Prostate gland (tissue), 2 donors: Measurements from ENCODE around the gene NLRP2B.

ENCODE experiments used
- CTCF ChIP-seq, 4 experiments: fragments of 200-600 bp in 2 of 4; fragments of 450-650 bp in 2 of 4; sonication (generic) in 2 of 4; IDR thresholded peaks; 1 replicate in 3 of 4; 2 replicates in 1 of 4; pipeline ENCODE4 v1.5.1; 2016 to 2019; ENCODE audit warnings: antibody characterized with exemption in 4 of 4, mild to moderate bottlenecking in 2 of 4, moderate library complexity in 2 of 4
- POLR2AphosphoS5 ChIP-seq: sonication (generic); formaldehyde crosslinking; IDR thresholded peaks from one replicate; pipeline ENCODE4 v1.6.1; 2017; ENCODE audit warnings: antibody characterized with exemption

DNA sequence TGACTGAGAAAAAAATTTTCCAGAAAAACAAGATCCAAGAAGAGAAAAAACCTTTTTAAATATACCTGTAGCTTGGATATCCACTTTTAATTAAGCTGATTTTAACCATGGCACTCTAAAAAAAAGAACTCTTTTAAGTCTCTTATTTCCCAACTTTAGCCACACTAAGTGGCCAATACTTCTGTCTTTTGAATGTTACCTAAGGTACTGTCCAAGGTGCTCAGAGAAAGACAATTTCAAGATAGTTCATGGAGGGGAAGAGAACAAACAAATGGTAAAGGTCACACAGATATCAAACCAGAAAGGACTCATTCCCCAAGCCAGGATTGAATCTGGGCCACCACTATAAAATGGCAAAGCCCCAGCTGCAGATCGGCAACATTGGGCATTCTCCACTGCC is 10.1 kb downstream of the NLRP2B start:
- TF ChIP-seq POLR2AphosphoS5 = no peak
- TF ChIP-seq CTCF (IDR thresholded peaks at IDR 0.05) = no peak
